ENCODE measurements around the gene FIZ1. TPM values are rescaled to one million over a fixed set of nuclear protein-coding genes. Genes with fewer than 3 reads are reported as not detected.
"Not testable (repeated sequence)": the region's sequence is repeated elsewhere in the genome, so short reads cannot be mapped to it uniquely, and the experiment has no call there.

Gene FIZ1
- total and polyA plus RNA-seq, 12 donors = 4.4 to 19.7 (median 10.4) TPM

- H3K4me3 ChIP-seq = no peak overlapping the region
- WGBS, 4 donors = 88 to 95% (median 93%) methylated on average over 24 to 90 of the region's 90 CpGs
- no peaks in the 10 kb centered on the region for H3K9me3 ChIP-seq (replicated peaks in 1 of 3)
- peaks cover 12% of the 10 kb centered on the region in 2 donors for H3K4me1 ChIP-seq (replicated peaks in 1 of 2)
- peaks cover 0 to 9% of the 10 kb centered on the region in 2 donors for H3K36me3 ChIP-seq (replicated peaks in 1 of 2)
- intact Hi-C loops (cut with DNase I) = no loop called here
- TF ChIP-seq POLR2A (IDR thresholded peaks at IDR 0.05) (no peak), CTCF (IDR thresholded peaks at IDR 0.05) (no peak)
- DNase-seq = no peak
- H3K27ac ChIP-seq = peak overlapping the region in 1 of 5 donors; percentile 83
- H3K27me3 ChIP-seq = no peaks in the 10 kb centered on the region
Observed at GRCh38 chr19:55578761-55579747, 20.3 kb downstream of the FIZ1 start.

GRCh38 chr19:55578031-55578760 is 21.1 kb downstream of the FIZ1 start:
- 94 to 96% (median 95%) methylated on average over 47 to 83 of the region's 83 CpGs for WGBS, 4 donors
- DNase-seq = no peak
- Histone ChIP-seq H3K9me3 (replicated peaks in 1 of 3) (no peaks in the 10 kb centered on the region), H3K27ac (no peak overlapping the region), H3K4me3 (no peak overlapping the region), H3K27me3 (no peaks in the 10 kb centered on the region), H3K36me3 (replicated peaks in 1 of 2) (peaks cover 0 to 9% of the 10 kb centered on the region in 2 donors), H3K4me1 (replicated peaks in 1 of 2) (peaks cover 12% of the 10 kb centered on the region in 2 donors)
- TF ChIP-seq POLR2A (IDR thresholded peaks at IDR 0.05) (no peak), CTCF (IDR thresholded peaks at IDR 0.05) (no peak)
- intact Hi-C loops (cut with DNase I) = no loop called here

- no peak for TF ChIP-seq CTCF (IDR thresholded peaks at IDR 0.05)
- TF ChIP-seq POLR2A (IDR thresholded peaks at IDR 0.05) = no peak
- Histone ChIP-seq H3K27me3 (no peaks in the 10 kb centered on the region), H3K4me3 (no peak overlapping the region), H3K4me1 (replicated peaks in 1 of 2) (peaks cover 9 to 12% of the 10 kb centered on the region in 2 donors), H3K27ac (no peak overlapping the region), H3K36me3 (replicated peaks in 1 of 2) (peaks cover 0 to 9% of the 10 kb centered on the region in 2 donors), H3K9me3 (replicated peaks in 1 of 3) (no peaks in the 10 kb centered on the region)
- 84 to 90% (median 87%) methylated on average over 5 of the region's 5 CpGs for WGBS, 4 donors
- DNase-seq = no peak
- intact Hi-C loops (cut with DNase I) = no loop called here
Observed at GRCh38 chr19:55576746-55577145, 22.6 kb downstream of the FIZ1 start.

GRCh38 chr19:55573929-55574328 is 25.4 kb downstream of the FIZ1 start:
- intact Hi-C loops (cut with DNase I) = loop anchor here in 1 of 2 donors (5.0 kb wide), 1 partner anchor 37 kb away; the partner anchor contains the start of gene SBK2
- not testable (repeated sequence) for DNase-seq
- 86 to 93% (median 88%) methylated on average over 6 of the region's 6 CpGs for WGBS, 4 donors

GRCh38 chr19:55569477-55569876 is 29.8 kb downstream of the FIZ1 start:
- H3K27me3 ChIP-seq; H3K36me3 ChIP-seq (replicated peaks in 1 of 2); H3K4me3 ChIP-seq; H3K27ac ChIP-seq; DNase-seq; intact Hi-C loops (cut with DNase I); H3K9me3 ChIP-seq (replicated peaks in 1 of 3); H3K4me1 ChIP-seq (replicated peaks in 1 of 2): not testable (repeated sequence)
- 83 to 96% (median 91%) methylated on average over 4 to 5 of the region's 5 CpGs for WGBS, 4 donors

More at GRCh38 chr19:55573929-55574328, 25.4 kb downstream of the FIZ1 start:
- H3K4me1 ChIP-seq (replicated peaks in 1 of 2); H3K9me3 ChIP-seq (replicated peaks in 1 of 3); H3K27ac ChIP-seq; H3K4me3 ChIP-seq; H3K36me3 ChIP-seq (replicated peaks in 1 of 2); H3K27me3 ChIP-seq: not testable (repeated sequence)
